CD4-positive, alpha-beta memory T cell (primary cell): Measurements from ENCODE around the gene SLC22A1. TPM values are rescaled to one million over a fixed set of nuclear protein-coding genes. Genes with fewer than 3 reads are reported as not detected.
A peak's percentile ranks its signal among the peaks of the same experiment; 100 is the strongest.
"Not testable (repeated sequence)": the region's sequence is repeated elsewhere in the genome, so short reads cannot be mapped to it uniquely, and the experiment has no call there.

Experiments
- CTCF ChIA-PET: fragments of 350-600 bp; sonication (Branson Sonifier 250); formaldehyde crosslinking; loops from one replicate; lab custom pipeline; 2021; ENCODE audit warnings: inconsistent platforms; ENCODE audit not compliant: partially characterized antibody; lab: Charles Lee
- POLR2A ChIA-PET: fragments of 350-600 bp; sonication (Branson Sonifier 250); formaldehyde crosslinking; loops from one replicate; lab custom pipeline; 2021; ENCODE audit not compliant: partially characterized antibody; lab: Charles Lee
- DNase-seq, 5 donors: peaks; one replicate each; pipeline versions ENCODE4 v3.0.0 to v3.0.0-alpha.2; 2020 to 2022; ENCODE audit warnings: mixed read lengths in 1 of 5
- H3K27ac ChIP-seq: one replicate; pipeline ENCODE4 v1.7.0; 2013; ENCODE audit warnings: low read depth, low read length
- H3K27me3 ChIP-seq: 2 replicates; pipeline ENCODE4 v1.7.0; 2013; ENCODE audit warnings: mild to moderate bottlenecking, low read length, moderate library complexity; ENCODE audit not compliant: insufficient read depth
- H3K36me3 ChIP-seq: 2 replicates; pipeline ENCODE4 v1.7.0; 2013; ENCODE audit warnings: mild to moderate bottlenecking, low read length, moderate library complexity; ENCODE audit not compliant: insufficient read depth
- H3K4me1 ChIP-seq: 2 replicates; pipeline ENCODE4 v1.7.0; 2013; ENCODE audit warnings: mild to moderate bottlenecking, low read length, moderate library complexity; ENCODE audit not compliant: insufficient read depth
- H3K4me3 ChIP-seq, 2 donors: one replicate each; pipeline ENCODE4 v1.7.0; 2013; ENCODE audit warnings: low read length in 2 of 2, mild to moderate bottlenecking in 1 of 2
- H3K9me3 ChIP-seq, 2 donors: one replicate each; pipeline ENCODE4 v1.7.0; 2013; ENCODE audit warnings: low read length in 2 of 2, control low read depth in 1 of 2; ENCODE audit not compliant: control insufficient read depth in 1 of 2
- H3K27ac Mint-ChIP-seq, 7 donors: one replicate each; pipeline ENCODE4 v1.8.0; 2020 to 2021; ENCODE audit warnings: mixed read lengths in 7 of 7, mild to moderate bottlenecking in 6 of 7, inconsistent platforms in 3 of 7, moderate library complexity in 3 of 7
- H3K27me3 Mint-ChIP-seq, 2 donors: one replicate each; pipeline ENCODE4 v1.8.0; 2020 to 2021; ENCODE audit warnings: mixed read lengths in 2 of 2
- H3K36me3 Mint-ChIP-seq, 2 donors: one replicate each; pipeline ENCODE4 v1.8.0; 2020 to 2021; ENCODE audit warnings: mixed read lengths in 2 of 2, inconsistent platforms in 1 of 2, mild to moderate bottlenecking in 1 of 2
- H3K4me1 Mint-ChIP-seq, 4 donors: one replicate each; pipeline ENCODE4 v1.8.0; 2020 to 2021; ENCODE audit warnings: mixed read lengths in 4 of 4, mild to moderate bottlenecking in 1 of 4
- H3K4me3 Mint-ChIP-seq, 8 donors: one replicate each; pipeline ENCODE4 v1.8.0; 2020 to 2021; ENCODE audit warnings: mixed read lengths in 8 of 8, mild to moderate bottlenecking in 7 of 8, moderate library complexity in 6 of 8, inconsistent platforms in 3 of 8
- H3K9me3 Mint-ChIP-seq, 8 donors: one replicate each; pipeline ENCODE4 v1.8.0; 2020 to 2021; ENCODE audit warnings: mixed read lengths in 8 of 8, mild to moderate bottlenecking in 5 of 8, inconsistent platforms in 3 of 8, moderate library complexity in 1 of 8
- intact Hi-C: fragments of 100-400 bp; cut with micrococcal nuclease; formaldehyde crosslinking; loops from one replicate; pipeline ENCODE4 v1.15.1; 2023
- polyA plus RNA-seq, 2 donors: library from polyadenylated mRNA; unstranded; fragments of 300-500 nt; fragmentation: Illumina TruSeq; gene quantifications; one replicate each; pipeline ENCODE4 v1.2.3, GENCODE V29; 2021
- total RNA-seq, 2 experiments: library from RNA; stranded (reverse); gene quantifications; one replicate each; pipeline ENCODE4 v1.2.3, GENCODE V29; 2021

The SLC22A1 gene
- total and polyA plus RNA-seq, 4 experiments from 2014 or later = 0.11 to 1.00 (median 0.93) TPM; not detected in 1

DNA sequence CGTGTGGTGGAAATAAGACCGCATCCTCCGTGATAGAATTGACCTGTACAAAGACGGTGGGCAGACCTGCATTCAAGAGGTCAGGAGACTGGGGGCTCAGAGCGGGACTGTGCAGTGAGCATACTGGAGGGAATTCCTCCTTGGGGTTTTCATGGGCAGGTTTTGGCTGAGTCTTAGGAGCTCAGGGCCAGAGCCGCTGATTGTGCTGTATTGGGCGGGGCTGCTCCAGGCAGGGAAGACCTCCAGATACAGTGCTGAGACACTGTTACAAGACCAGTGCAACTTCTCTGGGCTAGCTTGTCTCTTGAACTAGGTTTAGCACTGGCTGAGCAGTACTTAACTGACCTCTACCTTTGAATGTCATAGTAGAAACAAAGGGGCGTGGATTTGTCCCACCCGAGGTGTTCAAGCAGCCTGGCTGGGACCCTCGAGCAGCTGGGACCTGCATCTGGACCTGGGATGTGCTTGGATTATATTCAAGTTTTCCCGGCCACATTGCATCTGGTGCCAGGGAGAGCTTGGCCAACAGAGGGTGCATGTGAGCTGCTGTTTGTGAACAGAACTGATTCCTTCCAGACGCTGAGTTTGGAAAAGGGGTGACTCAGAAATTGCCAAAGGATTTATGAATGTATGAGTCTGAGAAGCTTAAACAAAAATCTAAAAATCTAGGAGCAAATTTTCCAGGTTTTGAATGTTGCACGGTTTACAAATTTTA lies 33.4 kb upstream of the SLC22A1 start:
- no peak overlapping the region for H3K4me3 Mint-ChIP-seq
- intact Hi-C loops = loop anchor here (5.0 kb wide), 1 partner anchor 369 kb away; no protein-coding TSS in a partner anchor

DNA sequence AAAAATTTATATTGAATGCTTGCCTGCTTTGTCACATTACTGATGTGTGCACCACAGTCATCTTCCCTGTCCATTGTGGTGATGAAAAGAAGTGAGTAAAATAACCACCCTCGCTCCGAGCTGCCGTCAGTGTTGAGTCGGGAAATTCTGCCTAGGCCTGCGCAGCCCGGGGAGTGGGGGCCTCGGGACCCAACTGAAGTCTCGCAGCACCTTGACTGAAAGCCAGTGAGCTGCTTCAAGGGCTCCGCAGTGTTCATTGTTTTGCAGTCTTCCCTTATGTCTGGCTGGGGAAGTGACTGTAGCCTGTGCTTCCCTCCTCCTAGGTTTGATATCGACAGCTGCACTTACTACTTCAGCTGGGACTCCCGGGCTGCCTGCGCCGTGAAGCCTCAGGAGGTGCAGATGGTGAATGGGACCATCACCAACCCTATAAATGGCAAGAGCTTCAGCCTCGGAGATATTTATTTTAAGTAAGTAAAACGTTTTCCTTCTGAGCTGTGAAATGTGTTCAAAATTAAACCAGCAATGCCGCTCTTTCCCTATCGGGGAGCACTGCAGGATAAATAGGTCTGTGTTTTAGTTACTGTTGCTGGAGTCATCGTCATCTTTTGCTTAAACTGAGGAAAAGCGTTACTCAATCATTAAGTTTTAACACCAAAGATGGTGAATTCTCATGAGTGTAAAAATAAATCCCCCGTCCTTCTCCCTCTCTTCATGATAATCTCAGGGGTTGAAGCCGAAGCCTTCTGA lies 32.7 kb upstream of the SLC22A1 start:
- Histone ChIP-seq H3K27ac (no peak overlapping the region), H3K4me1 (no peaks in the 10 kb centered on the region), H3K27me3 (no peaks in the 10 kb centered on the region), H3K4me3 (no peak overlapping the region), H3K36me3 (peaks cover 73% of the 10 kb centered on the region), H3K9me3 (no peaks in the 10 kb centered on the region)
- intact Hi-C loops = loop anchor here (5.0 kb wide), 1 partner anchor 368 kb away; no protein-coding TSS in a partner anchor
- Mint-ChIP-seq H3K27ac (peak overlapping the region in 1 of 7 donors; percentile 70), H3K4me1 (peaks cover 1 to 9% (median 7%) of the 10 kb centered on the region in 4 donors), H3K27me3 (no peaks in the 10 kb centered on the region), H3K4me3 (no peak overlapping the region), H3K36me3 (peaks cover 72 to 87% of the 10 kb centered on the region in 2 donors), H3K9me3 (no peaks in the 10 kb centered on the region)
- no peak for DNase-seq
- CTCF ChIA-PET = interaction anchor here (1.1 to 1.6 kb wide), 2 partner anchors 226 to 366 kb away, joined by 3 read pairs; no protein-coding TSS in a partner anchor
- POLR2A ChIA-PET = no interaction called here

More for the DNA sequence above, 33.4 kb upstream of the SLC22A1 start:
- Histone ChIP-seq H3K4me3 (no peak overlapping the region), H3K27ac (no peak overlapping the region), H3K36me3 (peaks cover 72% of the 10 kb centered on the region), H3K4me1 (no peaks in the 10 kb centered on the region), H3K9me3 (no peaks in the 10 kb centered on the region), H3K27me3 (no peaks in the 10 kb centered on the region)
- H3K27me3 Mint-ChIP-seq = no peaks in the 10 kb centered on the region
- H3K36me3 Mint-ChIP-seq = peaks cover 70 to 87% of the 10 kb centered on the region in 2 donors
- DNase-seq = no peak
- peaks cover 1 to 9% (median 7%) of the 10 kb centered on the region in 4 donors for H3K4me1 Mint-ChIP-seq
- ChIA-PET CTCF (interaction anchor here (1.1 to 1.6 kb wide), 2 partner anchors 225 to 367 kb away, joined by 3 read pairs; no protein-coding TSS in a partner anchor), POLR2A (no interaction called here)
- H3K27ac Mint-ChIP-seq = peak overlapping the region in 3 of 7 donors; percentile 43 to 73 (median 65)
- H3K9me3 Mint-ChIP-seq = no peaks in the 10 kb centered on the region

DNA sequence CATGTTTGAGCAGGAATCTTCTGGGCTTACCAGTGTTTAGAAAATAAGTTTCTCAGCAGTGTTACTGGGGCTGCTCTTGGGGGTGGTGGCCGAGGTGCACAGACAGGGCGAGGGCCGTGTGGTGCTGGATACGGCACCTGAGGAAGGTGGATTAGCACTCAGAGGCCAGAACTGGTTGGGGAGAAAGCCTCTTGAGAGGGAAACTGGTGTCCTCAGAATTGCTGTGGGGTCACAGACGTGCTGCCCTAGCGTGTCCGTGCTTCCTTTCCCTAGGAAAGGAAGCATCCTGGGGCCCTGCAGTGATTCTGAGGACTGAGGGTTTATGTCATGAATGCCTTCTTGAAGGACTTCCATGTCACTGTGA lies 32.1 kb upstream of the SLC22A1 start:
- Mint-ChIP-seq H3K36me3 (peaks cover 73 to 88% of the 10 kb centered on the region in 2 donors), H3K27ac (peak overlapping the region in 1 of 7 donors; percentile 70), H3K9me3 (no peaks in the 10 kb centered on the region), H3K4me1 (peaks cover 1 to 7% (median 5%) of the 10 kb centered on the region in 4 donors), H3K4me3 (no peak overlapping the region), H3K27me3 (no peaks in the 10 kb centered on the region)
- H3K4me3 ChIP-seq = no peak overlapping the region
- no peak overlapping the region for H3K27ac ChIP-seq
- H3K36me3 ChIP-seq = peaks cover 68% of the 10 kb centered on the region
- CTCF ChIA-PET = interaction anchor here (1.6 kb wide), 1 partner anchor 366 kb away, joined by 3 read pairs; no protein-coding TSS in a partner anchor
- intact Hi-C loops = loop anchor here (5.0 kb wide), 1 partner anchor 368 kb away; no protein-coding TSS in a partner anchor
- no peak for DNase-seq
- H3K27me3 ChIP-seq = no peaks in the 10 kb centered on the region
- POLR2A ChIA-PET = no interaction called here
- no peaks in the 10 kb centered on the region for H3K9me3 ChIP-seq
- no peaks in the 10 kb centered on the region for H3K4me1 ChIP-seq

DNA sequence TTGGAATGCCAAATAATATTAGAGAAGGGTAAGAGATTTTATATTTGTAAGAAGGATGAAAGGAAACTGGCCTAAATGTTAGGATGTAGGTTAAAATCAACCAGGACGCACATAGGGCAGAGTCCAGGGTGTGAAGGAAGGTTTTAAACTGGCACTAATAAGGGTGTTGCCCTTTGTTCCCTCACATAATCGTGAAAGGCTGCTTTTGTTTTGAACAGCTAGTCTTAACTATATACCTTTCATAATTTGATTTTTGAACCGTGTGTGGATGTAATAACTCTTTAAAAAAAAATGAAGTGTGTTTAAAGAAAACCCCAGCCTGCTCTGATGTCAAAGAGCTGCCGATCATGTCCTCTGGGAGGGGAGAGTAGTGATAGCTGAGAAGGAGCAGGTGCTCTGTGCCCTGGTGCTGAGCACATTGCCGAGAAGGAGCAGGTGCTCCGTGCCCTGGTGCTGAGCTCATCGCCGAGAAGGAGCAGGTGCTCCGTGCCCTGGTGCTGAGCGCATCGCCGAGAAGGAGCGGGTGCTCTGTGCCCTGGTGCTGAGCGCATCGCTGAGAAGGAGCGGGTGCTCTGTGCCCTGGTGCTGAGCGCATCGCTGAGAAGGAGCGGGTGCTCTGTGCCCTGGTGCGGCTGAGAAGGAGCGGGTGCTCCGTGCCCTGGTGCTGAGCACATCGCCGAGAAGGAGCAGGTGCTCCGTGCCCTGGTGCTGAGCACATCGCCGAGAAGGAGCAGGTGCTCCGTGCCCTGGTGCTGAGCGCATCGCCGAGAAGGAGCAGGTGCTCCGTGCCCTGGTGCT lies 31.0 kb upstream of the SLC22A1 start:
- intact Hi-C loops, POLR2A ChIA-PET, DNase-seq, H3K4me3 ChIP-seq, H3K4me1 Mint-ChIP-seq, H3K4me3 Mint-ChIP-seq, H3K27ac ChIP-seq, H3K4me1 ChIP-seq, H3K9me3 ChIP-seq, H3K27me3 Mint-ChIP-seq, H3K9me3 Mint-ChIP-seq, CTCF ChIA-PET, H3K27ac Mint-ChIP-seq, H3K27me3 ChIP-seq: not testable (repeated sequence)
- peaks cover 66 to 86% of the 10 kb centered on the region in 2 donors for H3K36me3 Mint-ChIP-seq
- peaks cover 64% of the 10 kb centered on the region for H3K36me3 ChIP-seq

DNA sequence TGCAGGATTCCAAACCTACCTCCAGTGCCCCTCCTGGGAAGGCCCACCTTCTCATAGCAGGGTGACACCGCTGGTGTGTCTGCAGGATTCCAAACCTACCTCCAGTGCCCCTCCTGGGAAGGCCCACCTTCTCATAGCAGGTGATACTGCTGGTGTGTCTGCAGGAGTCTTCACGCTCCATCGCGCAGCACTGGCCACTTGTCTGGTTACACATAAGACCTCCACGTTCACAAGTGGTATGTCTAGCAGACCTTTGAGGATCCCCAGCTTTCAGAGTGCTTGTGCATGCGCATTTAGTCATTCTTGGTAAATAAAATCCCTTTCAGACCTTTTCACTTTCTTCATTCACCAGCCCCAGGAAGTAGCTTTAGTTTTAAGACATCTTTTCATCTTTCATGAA lies 29.4 kb upstream of the SLC22A1 start:
- H3K9me3 ChIP-seq, intact Hi-C loops, H3K4me1 ChIP-seq, H3K27me3 ChIP-seq, DNase-seq, H3K4me3 Mint-ChIP-seq, H3K4me3 ChIP-seq, H3K27ac ChIP-seq, H3K4me1 Mint-ChIP-seq, H3K9me3 Mint-ChIP-seq, POLR2A ChIA-PET, H3K27me3 Mint-ChIP-seq, H3K27ac Mint-ChIP-seq, CTCF ChIA-PET: not testable (repeated sequence)
- peaks cover 68 to 86% of the 10 kb centered on the region in 2 donors for H3K36me3 Mint-ChIP-seq
- H3K36me3 ChIP-seq = peaks cover 67% of the 10 kb centered on the region

DNA sequence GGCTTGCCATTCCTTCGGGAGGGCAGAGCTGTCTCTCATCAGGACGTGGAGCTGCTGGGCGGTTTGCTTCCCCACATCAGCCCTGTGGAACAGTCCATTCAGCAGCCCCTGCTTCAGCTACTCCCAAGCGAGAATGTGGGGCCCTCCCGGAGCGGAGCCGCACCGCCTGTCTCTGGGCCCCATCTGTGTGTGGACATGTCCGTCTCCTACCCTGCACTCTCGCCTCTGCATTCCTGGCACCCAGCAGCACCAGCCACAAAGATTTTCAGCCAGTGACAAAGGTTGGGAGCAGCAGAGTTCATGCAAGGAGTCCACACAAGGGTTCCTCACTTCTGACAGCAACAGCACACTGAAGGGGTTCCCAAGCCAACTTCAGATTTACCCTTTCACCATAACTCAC lies 29.0 kb upstream of the SLC22A1 start:
- Mint-ChIP-seq H3K4me3 (no peak overlapping the region), H3K4me1 (no peaks in the 10 kb centered on the region), H3K36me3 (peaks cover 68 to 88% of the 10 kb centered on the region in 2 donors), H3K9me3 (no peaks in the 10 kb centered on the region), H3K27me3 (no peaks in the 10 kb centered on the region), H3K27ac (no peak overlapping the region)
- Histone ChIP-seq H3K9me3 (no peaks in the 10 kb centered on the region), H3K27ac (no peak overlapping the region), H3K27me3 (no peaks in the 10 kb centered on the region), H3K4me1 (no peaks in the 10 kb centered on the region), H3K4me3 (no peak overlapping the region), H3K36me3 (peaks cover 70% of the 10 kb centered on the region)
- ChIA-PET CTCF (no interaction called here), POLR2A (no interaction called here)
- DNase-seq = no peak
- intact Hi-C loops = no loop called here
